GM18520 (cell line): ENCODE data around the gene RSPO1.

Source experiments
- ATAC-seq: cut with Tn5 transposase; IDR thresholded peaks from one replicate; pipeline ENCODE4 v1.9.1; 2021; ENCODE audit not compliant: unreplicated experiment

The RSPO1 gene

DNA sequence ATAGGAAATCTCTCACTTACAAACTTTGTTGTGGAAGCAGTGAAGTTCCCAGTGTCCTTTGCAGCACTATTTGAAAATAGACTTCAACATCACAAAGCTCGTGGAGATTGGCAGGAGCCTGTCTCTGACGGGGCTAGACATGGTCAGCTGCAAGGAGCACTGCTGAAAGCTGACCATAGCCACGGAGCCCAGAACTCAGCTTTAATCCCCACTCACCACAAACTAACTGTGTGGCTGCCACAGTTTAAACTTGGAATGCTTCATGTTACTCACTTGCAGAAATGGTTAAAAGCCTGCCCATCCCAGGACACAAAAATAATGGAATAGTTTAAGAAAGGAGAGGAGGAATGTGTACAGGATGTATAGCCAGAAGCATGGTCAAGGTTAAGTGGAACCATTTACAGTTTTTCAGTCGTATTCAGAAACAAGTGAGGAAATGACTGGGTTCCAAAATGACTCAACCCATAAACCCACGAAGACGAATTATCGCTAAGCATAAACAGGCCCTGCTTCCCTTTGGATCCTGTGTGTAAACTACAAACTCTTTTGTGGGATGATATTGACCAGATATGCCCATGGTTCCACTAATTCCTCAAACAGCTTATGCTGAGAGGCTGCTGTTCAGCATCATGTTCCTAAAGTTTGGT is 59.7 kb downstream of the RSPO1 start:
- no peak for ATAC-seq

DNA sequence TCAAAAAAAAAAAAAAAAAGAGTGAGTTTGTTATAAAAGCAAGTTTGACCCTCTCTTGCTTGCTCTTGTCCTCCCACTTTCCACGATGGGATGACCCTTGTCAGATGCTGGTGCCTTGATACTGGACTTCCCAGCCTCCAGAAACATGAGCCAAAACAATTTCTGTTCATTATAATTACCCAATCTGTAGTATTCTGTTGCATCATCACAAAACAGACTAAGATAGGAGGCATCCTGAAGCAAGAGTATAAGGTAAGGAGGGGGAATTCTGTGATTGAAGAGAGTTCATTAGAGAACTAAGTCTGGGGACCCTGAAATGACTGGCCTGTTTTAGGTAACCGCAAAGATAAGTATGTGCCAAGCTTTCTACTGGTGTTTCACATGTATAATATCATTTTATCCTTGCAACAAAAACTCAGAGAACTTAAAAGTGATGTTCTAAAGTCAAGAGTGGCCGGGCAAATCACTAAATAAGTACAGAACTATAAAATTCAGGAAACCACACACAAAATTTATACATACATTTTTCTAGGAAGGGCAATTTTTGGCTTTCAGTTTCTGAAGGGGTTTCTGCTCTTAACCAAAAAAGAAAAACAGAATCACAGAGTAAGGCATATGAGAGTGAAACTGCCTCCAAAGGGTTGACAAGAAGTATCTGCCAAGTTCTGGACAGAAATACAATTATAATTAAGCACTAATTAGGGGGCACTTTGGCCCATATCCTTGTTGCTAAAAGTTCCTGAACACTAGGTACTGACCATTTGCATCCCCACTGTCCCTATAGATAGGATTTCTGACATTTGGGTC is 64.0 kb downstream of the RSPO1 start:
- ATAC-seq = no peak

DNA sequence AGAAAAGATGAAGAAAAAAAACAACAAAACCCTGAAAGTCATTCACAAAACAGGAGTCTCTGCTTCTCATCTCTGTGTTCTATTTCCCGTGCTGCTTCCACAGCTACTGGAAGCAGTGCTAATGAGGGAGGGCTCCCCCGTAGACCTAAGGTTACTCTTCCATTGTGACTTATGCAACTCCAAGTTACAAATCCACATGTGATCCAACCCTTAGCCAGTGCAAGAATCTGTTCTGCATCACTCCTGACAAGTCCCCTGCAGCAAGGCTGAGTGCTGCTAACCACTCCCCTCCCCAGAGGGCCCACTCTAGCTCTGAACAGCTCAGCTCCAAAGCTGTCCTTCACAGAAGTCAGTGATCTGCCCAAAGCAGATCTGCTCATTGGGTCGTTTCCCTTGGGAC is 67.7 kb downstream of the RSPO1 start:
- no peak for ATAC-seq

DNA sequence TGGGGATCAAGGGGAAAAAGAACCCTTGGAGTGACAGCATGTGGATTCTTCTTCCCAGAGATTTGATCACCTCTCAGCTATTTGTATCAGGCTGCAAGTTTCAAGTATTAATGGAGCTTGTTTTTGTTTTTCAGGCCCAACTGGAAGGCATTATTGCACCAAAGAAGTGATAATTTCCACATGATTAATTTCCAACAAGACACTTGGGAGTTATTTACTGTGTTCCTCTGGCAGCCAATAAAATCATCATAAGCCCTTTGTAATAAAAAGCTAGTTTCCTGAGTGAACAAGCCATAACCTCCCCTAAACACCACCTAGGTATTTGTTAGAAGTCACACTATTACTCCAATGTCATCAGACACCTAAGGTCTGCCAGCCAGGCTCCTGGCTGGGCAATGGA is 69.8 kb downstream of the RSPO1 start:
- no peak for ATAC-seq

DNA sequence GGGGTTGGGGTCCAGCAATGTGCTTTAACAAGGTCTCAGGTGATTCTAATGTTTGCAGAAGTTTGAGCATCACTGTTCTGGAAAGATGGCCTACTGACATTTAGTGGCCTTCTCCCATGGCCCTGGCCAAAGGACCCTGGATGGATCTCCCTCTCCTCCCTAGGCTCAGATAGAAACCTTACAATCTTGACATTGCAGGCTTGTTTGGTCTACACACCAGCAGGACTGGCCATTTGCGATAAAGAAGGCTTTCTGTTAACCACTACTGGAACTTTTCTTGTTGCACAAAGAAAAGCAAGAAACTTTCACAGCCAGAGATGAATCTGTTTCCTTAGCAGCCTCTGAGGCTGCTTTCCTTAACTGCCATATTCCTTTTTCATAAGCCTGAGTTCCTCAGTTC is 71.7 kb downstream of the RSPO1 start:
- ATAC-seq = no peak
